Thyroid gland (tissue), 4 donors: ENCODE results near the gene LAMA1. TPM values are rescaled to one million over a fixed set of nuclear protein-coding genes. Genes with fewer than 3 reads are reported as not detected.
"Not testable (repeated sequence)": the region's sequence is repeated elsewhere in the genome, so short reads cannot be mapped to it uniquely, and the experiment has no call there.

Source experiments
- DNase-seq, 2 donors: peaks; one replicate each; pipeline ENCODE4 v3.0.0-alpha.2; 2019
- H3K27ac ChIP-seq, 3 donors: fragments of 200-600 bp; sonication (generic); 1 replicate in 2 of 3; 2 replicates in 1 of 3; pipeline ENCODE4 v1.5.1; 2016 to 2019; ENCODE audit warnings: mild to moderate bottlenecking in 1 of 3, moderate library complexity in 1 of 3
- H3K27me3 ChIP-seq: fragments of 200-600 bp; sonication (generic); one replicate; pipeline ENCODE4 v1.5.1; 2019
- H3K36me3 ChIP-seq, 2 donors: fragments of 200-600 bp; sonication (generic); one replicate each; pipeline ENCODE4 v1.5.1; 2016 to 2019
- H3K4me1 ChIP-seq, 2 donors: fragments of 200-600 bp; sonication (generic); one replicate each; pipeline ENCODE4 v1.5.1; 2017 to 2019
- H3K4me3 ChIP-seq, 3 donors: fragments of 200-600 bp; sonication (generic); replicated peaks in 1 of 3; 1 replicate in 2 of 3; 2 replicates in 1 of 3; pipeline ENCODE4 v1.5.1; 2016; ENCODE audit warnings: mild to moderate bottlenecking in 1 of 3
- H3K9me3 ChIP-seq: fragments of 200-600 bp; sonication (generic); one replicate; pipeline ENCODE4 v1.5.1; 2017
- POLR2A ChIP-seq, 2 donors: fragments of 450-650 bp; IDR thresholded peaks; one replicate each; pipeline ENCODE4 v1.6.1; 2017; ENCODE audit warnings: antibody characterized with exemption in 2 of 2, mild to moderate bottlenecking in 2 of 2, moderate library complexity in 1 of 2
- WGBS, 2 donors: methylation state at CpG; one replicate each; pipeline ENCODE4 v1.1.5; 2017; 5-methylcytosine and 5-hydroxymethylcytosine counted together
- intact Hi-C: fragments of 100-400 bp; cut with DNase I; formaldehyde crosslinking; loops from one replicate; pipeline ENCODE4 v1.15.1; 2023
- total RNA-seq, 4 donors: library from RNA; depleted of rRNA; stranded (reverse); fragments of >200 nt; gene quantifications; one replicate each; pipeline ENCODE4 v1.2.3, GENCODE V29; 2016
- TF ChIP-seq, protein P1 (sequence below), 6 experiments: fragments of 200-600 bp in 3 of 6; fragments of 450-650 bp in 3 of 6; sonication (generic) in 3 of 6; IDR thresholded peaks; one replicate each; pipeline ENCODE4 v1.5.1; 2016 to 2019; ENCODE audit warnings: antibody characterized with exemption in 6 of 6, mild to moderate bottlenecking in 2 of 6, inconsistent platforms in 1 of 6, moderate library complexity in 1 of 6

The LAMA1 gene
- total RNA-seq, 4 donors from 2014 or later = 4.2 to 20.7 (median 15.2) TPM

DNA sequence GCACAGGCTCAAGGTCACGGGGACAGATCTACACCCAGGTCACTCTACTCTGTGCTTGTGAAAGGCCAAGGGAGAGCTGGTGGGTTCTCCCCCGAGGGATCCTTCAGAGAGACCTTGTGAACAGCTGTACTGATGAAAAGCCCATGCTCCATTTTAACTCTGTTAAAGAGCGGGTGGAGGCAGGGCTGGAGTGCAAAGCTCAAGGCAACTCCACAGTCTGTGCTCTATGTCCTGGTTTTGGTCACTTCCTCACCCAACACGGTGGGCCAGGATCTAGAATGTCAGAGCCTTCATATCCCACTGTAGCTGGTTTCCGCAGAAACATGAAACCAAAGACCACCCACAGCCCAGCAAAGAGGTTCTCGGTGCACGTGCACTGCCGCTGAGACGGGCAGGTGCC lies 177.1 kb downstream of the LAMA1 start:
- no peak for DNase-seq
- H3K27ac ChIP-seq = no peak overlapping the region
- no peaks in the 10 kb centered on the region for H3K4me1 ChIP-seq
- peaks cover 0 to 3% of the 10 kb centered on the region in 2 donors for H3K36me3 ChIP-seq
- WGBS, 2 donors = 79 to 80% methylated on average over 8 to 9 of the region's 9 CpGs
- no peaks in the 10 kb centered on the region for H3K27me3 ChIP-seq
- no peaks in the 10 kb centered on the region for H3K9me3 ChIP-seq
- intact Hi-C loops = no loop called here
- TF ChIP-seq, protein P1, sequence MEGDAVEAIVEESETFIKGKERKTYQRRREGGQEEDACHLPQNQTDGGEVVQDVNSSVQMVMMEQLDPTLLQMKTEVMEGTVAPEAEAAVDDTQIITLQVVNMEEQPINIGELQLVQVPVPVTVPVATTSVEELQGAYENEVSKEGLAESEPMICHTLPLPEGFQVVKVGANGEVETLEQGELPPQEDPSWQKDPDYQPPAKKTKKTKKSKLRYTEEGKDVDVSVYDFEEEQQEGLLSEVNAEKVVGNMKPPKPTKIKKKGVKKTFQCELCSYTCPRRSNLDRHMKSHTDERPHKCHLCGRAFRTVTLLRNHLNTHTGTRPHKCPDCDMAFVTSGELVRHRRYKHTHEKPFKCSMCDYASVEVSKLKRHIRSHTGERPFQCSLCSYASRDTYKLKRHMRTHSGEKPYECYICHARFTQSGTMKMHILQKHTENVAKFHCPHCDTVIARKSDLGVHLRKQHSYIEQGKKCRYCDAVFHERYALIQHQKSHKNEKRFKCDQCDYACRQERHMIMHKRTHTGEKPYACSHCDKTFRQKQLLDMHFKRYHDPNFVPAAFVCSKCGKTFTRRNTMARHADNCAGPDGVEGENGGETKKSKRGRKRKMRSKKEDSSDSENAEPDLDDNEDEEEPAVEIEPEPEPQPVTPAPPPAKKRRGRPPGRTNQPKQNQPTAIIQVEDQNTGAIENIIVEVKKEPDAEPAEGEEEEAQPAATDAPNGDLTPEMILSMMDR (IDR thresholded peaks at IDR 0.05) = no peak
- no peak for TF ChIP-seq POLR2A (IDR thresholded peaks at IDR 0.05)
- no peak overlapping the region for H3K4me3 ChIP-seq

DNA sequence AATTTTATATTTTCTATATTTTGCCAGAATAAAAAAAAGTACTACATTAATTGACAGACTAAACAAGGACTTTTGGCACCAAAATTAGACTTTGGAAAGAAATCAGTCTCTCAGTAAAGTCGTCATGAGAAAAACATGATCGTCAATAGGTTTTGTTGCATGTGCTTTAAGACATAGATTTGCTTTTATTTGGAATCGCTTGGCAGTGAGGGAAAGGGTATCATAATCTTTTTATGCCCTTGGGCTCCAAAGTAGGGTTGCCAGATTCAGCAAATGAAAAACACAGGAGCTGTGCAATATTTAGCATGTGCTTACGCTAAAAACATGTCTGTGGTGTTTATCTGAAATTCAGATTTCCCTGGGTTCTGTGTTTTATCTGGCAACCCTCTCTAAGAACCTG lies 177.6 kb downstream of the LAMA1 start:
- Histone ChIP-seq H3K4me3 (no peak overlapping the region), H3K27me3 (no peaks in the 10 kb centered on the region), H3K4me1 (no peaks in the 10 kb centered on the region), H3K9me3 (no peaks in the 10 kb centered on the region), H3K27ac (no peak overlapping the region), H3K36me3 (peaks cover 0 to 3% of the 10 kb centered on the region in 2 donors)
- intact Hi-C loops = no loop called here
- TF ChIP-seq POLR2A (IDR thresholded peaks at IDR 0.05) = no peak
- TF ChIP-seq, protein P1 (IDR thresholded peaks at IDR 0.05) = no peak
- no peak for DNase-seq
- 68 to 86% methylated on average over 4 of the region's 4 CpGs for WGBS, 2 donors

DNA sequence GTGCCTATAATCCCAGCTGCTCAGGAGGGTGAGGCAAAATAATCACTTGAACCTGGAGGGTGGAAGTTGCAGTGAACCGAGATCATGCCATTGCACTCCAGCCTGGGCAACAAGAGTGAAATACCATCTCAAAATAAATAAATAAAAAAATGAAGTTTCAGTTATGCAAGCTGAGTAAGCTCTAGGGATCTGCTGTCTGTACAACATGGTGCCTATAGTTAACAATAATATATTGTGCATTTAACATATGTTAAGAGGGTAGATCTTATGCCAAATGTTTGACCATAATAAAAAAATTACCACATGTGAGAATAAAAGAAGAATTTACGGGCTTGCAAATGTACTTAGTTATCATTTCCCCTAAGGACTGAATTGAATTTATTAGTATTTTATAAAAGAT lies 179.2 kb downstream of the LAMA1 start:
- H3K27me3 ChIP-seq, H3K4me3 ChIP-seq, H3K9me3 ChIP-seq, H3K27ac ChIP-seq, intact Hi-C loops, DNase-seq, H3K36me3 ChIP-seq, H3K4me1 ChIP-seq: not testable (repeated sequence)
- WGBS, 2 donors = 60 to 64% methylated on average over 2 of the region's 2 CpGs

DNA sequence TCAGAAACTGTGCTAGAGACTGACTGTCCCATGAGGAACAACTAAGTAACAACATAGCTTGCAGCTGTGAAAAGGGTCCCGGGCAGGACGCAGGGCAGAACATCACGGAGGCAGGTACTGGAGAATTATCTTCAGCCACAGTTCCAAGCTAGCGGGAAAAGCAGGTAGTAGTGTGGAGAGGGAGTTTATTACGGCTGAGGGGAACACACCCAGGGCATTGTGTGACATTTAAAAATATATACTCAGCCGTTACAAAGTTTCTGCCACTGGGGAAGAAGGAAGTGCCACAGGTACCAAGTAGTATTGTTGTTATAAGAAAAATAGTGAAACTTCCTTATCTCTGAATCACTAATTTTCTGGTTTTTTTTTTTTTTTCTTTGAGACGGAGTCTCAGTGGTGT lies 179.6 kb downstream of the LAMA1 start:
- intact Hi-C loops = no loop called here
- WGBS, 2 donors = 62 to 65% methylated on average over 7 of the region's 7 CpGs
- H3K9me3 ChIP-seq = no peaks in the 10 kb centered on the region

DNA sequence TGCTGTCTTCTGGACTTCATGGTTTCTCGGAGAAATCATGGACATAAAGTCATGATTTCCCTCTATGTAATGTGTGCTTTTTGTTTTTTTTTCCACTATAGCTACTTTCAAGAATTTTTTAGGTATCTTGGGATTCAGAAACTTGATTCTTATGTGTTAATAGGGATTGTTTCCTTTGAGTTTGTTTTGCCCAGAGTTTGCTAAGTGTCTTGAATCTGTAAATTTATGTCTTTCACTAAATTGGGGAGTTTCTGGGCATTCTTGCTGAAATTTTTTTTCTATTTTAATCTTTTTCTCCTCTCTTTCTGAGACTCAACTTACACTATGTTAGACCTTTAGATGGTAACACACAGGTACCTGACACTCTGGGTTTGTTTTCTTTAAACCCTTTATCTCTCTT lies 182.7 kb downstream of the LAMA1 start:
- H3K4me3 ChIP-seq = no peak overlapping the region
- no peaks in the 10 kb centered on the region for H3K36me3 ChIP-seq
- H3K27me3 ChIP-seq = no peaks in the 10 kb centered on the region
- TF ChIP-seq, protein P1 (IDR thresholded peaks at IDR 0.05) = no peak
- TF ChIP-seq POLR2A (IDR thresholded peaks at IDR 0.05) = no peak
- no peak for DNase-seq
- no peak overlapping the region for H3K27ac ChIP-seq
- 89 to 100% methylated on average over 1 of the region's 1 CpG for WGBS, 2 donors
- H3K4me1 ChIP-seq = no peaks in the 10 kb centered on the region
- intact Hi-C loops = no loop called here
- H3K9me3 ChIP-seq = no peaks in the 10 kb centered on the region

More for the DNA sequence above, 179.6 kb downstream of the LAMA1 start:
- TF ChIP-seq, protein P1 (IDR thresholded peaks at IDR 0.05) = no peak
- no peak for TF ChIP-seq POLR2A (IDR thresholded peaks at IDR 0.05)
- Histone ChIP-seq H3K4me3 (no peak overlapping the region), H3K36me3 (peaks cover 0 to 2% of the 10 kb centered on the region in 2 donors), H3K27ac (no peak overlapping the region), H3K27me3 (no peaks in the 10 kb centered on the region), H3K4me1 (no peaks in the 10 kb centered on the region)
- no peak for DNase-seq
